ENCODE data around the gene UBE2N. TPM values are rescaled to one million over a fixed set of nuclear protein-coding genes. Genes with fewer than 3 reads are reported as not detected.

The UBE2N gene
- total and polyA plus RNA-seq, 10 of the 15 experiments (the other 5 are each of a cell fraction or from before 2014, with no cell fraction given): 243 to 945 (median 443) TPM

DNA sequence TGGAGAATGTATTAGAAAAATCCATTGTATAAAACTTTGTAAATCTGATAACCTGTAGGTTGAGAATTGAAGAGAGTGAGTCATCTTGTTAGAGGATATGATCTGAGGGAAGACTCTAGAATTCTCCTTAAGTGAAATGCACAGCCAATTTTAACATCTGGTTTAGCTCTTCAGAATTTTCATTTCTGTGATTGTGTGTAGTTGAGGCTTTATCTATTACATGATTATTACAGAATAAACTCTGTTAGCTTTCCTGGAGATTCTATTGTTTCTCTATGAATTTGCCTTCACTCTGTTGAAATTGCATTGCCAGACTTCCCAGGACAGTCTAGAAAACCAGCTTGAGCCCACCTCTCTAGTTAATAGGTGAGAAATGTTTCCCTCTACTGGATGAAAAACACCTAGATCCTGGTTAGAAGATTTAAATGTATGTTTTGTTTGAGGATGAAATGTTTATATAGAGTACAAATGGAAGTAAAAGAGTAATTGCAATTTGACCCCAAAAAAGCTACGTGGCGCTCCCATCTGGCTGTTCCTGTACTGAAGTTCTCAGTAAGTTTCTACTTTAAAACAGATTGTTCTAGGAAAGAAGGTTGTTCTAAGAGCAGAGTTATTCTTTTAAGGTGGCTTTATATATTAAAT, 61.1 kb downstream of the UBE2N start:
- Histone ChIP-seq H3K36me3 (ENCODE audit: control insufficient read depth in 2 of 2, insufficient read depth in 2 of 2, low read length in 1 of 2) (peaks cover 0 to 11% of the 10 kb centered on the region in 2 experiments; a peak in 2 of 4 replicates), H3K4me2 (ENCODE audit: control insufficient read depth, insufficient read depth) (peak overlapping the region; percentile 58), H3K4me1 (ENCODE audit: control insufficient read depth, insufficient read depth, low read length) (peaks cover 15% of the 10 kb centered on the region), H2AFZ (ENCODE audit: control insufficient read depth, low read depth, low read length) (no peak overlapping the region), H3K9ac (ENCODE audit: control insufficient read depth, insufficient read depth, low read length) (peak overlapping the region; percentile 98), H3K9me3 (replicated peaks; ENCODE audit: control insufficient read depth, insufficient read depth, low read length) (no peaks in the 10 kb centered on the region), H4K20me1 (ENCODE audit: control insufficient read depth, insufficient read depth) (peaks cover 8% of the 10 kb centered on the region; the same call in 1 of the 2 replicates), H3K4me3 (peak overlapping the region; percentile 87), H3K27ac (ENCODE audit: control insufficient read depth, insufficient read depth) (peak overlapping the region; percentile 98), H3K27me3 (replicated peaks in 1 of 2; ENCODE audit: control insufficient read depth in 2 of 2, insufficient read depth in 2 of 2, low read length in 1 of 2) (no peaks in the 10 kb centered on the region), H3K79me2 (ENCODE audit: control insufficient read depth, insufficient read depth, low read length) (peaks cover 91% of the 10 kb centered on the region)
- ChIA-PET POLR2A (interaction anchor here (0.8 to 3.8 kb wide), 13 partner anchors 8 to 393 kb away, joined by 3 to 26 read pairs (median 3); no protein-coding TSS in a partner anchor), RAD21 (ENCODE audit: unreplicated experiment) (interaction anchor here (0.5 to 6.9 kb wide), 44 partner anchors 10 to 722 kb away, joined by 3 to 133 read pairs (median 5); partner anchors contain the start of gene EEA1), CTCF (interaction anchor here (0.7 to 7.5 kb wide), 35 partner anchors 9 to 722 kb away, joined by 3 to 93 read pairs (median 4); no protein-coding TSS in a partner anchor), SMC1A (ENCODE audit: uncharacterized antibody, unreplicated experiment) (interaction anchor here (0.6 to 10.4 kb wide), 52 partner anchors 9 to 596 kb away, joined by 3 to 209 read pairs (median 5); no protein-coding TSS in a partner anchor)
- intact Hi-C loops (cut with micrococcal nuclease; ENCODE audit: unreplicated experiment) (loop anchor here (1.0 to 5.0 kb wide), 4 partner anchors 83 to 355 kb away; no protein-coding TSS in a partner anchor), in situ Hi-C loops (cut with MboI) (loop anchor here (5.0 kb wide), 1 partner anchor 393 kb away; no protein-coding TSS in a partner anchor)
- ATAC-seq (no peak), FAIRE-seq (peak; percentile 52), DNase-seq (ENCODE audit: low read depth, low spot score) (no peak)
- TF ChIP-seq RAD21 (IDR thresholded peaks at IDR 0.05; ENCODE audit: insufficient read depth, low read depth, low read length): peak; percentile 61
- TF ChIP-seq POU2F2 (IDR thresholded peaks at IDR 0.05; ENCODE audit: borderline replicate concordance, low read depth, low read length): no peak
- TF ChIP-seq CTCF (IDR thresholded peaks at IDR 0.05 in 2 of 3, conservative IDR thresholded peaks at IDR 0.05 in 1 of 3; ENCODE audit: control insufficient read depth in 2 of 3, extremely low read depth in 1 of 3, insufficient read depth in 1 of 3, low read depth in 3 of 3, low read length in 3 of 3): peak in 2 of 3 experiments; percentile 29 to 37; a peak in 4 of 6 replicates
- TF ChIP-seq SMC3 (IDR thresholded peaks at IDR 0.05; ENCODE audit: borderline replicate concordance, low read length): peak; percentile 37; the same call in 1 of the 2 replicates
- no TSS peak for BruUV-seq (replicated peaks)
- 0% methylated on average over 2 of the region's 2 CpGs for WGBS (ENCODE audit: insufficient coverage, insufficient replicate concordance, low lambda C conversion rate, missing lambda C conversion rate)
